ENCODE data around the gene MORN1.

Gene MORN1

DNA sequence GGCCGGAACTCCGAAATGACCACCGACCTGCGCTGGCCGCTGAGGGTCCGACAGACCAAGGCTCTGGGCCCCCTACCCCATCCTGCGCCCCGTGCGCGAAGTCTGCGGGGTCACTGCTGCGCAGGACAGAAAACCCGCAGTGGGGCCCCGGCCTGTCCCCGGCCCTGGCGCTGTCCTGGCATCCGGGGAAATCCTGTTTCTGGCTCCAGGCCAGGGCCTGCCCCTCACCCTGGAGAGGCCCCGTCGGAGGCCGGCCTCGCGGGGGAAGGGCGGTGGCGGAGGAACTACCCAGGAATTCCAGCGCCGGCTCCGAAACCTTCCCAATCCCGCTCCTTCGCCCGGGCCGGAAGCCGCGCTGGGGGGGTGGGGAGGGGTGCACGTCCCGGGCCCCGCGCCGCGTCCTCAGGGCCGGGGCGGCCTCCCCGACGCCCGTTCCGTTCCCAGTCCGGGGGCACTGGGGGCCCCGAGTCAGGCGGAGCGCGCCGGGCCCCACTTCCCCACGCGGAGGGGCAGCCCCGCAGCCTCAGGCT lies 77.0 kb downstream of the MORN1 start:
- TF ChIP-seq, protein P1, sequence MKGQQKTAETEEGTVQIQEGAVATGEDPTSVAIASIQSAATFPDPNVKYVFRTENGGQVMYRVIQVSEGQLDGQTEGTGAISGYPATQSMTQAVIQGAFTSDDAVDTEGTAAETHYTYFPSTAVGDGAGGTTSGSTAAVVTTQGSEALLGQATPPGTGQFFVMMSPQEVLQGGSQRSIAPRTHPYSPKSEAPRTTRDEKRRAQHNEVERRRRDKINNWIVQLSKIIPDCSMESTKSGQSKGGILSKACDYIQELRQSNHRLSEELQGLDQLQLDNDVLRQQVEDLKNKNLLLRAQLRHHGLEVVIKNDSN (IDR thresholded peaks at IDR 0.05): no peak
- TF ChIP-seq YY1 (IDR thresholded peaks at IDR 0.05; ENCODE audit: low read depth): no peak
- peak; percentile 70 for TF ChIP-seq ZBTB7A (IDR thresholded peaks at IDR 0.05; ENCODE audit: low read depth)
- peak; percentile 11; the same call in 1 of the 2 replicates for TF ChIP-seq RAD21 (IDR thresholded peaks at IDR 0.05; ENCODE audit: low read depth)
- TF ChIP-seq, protein P2, sequence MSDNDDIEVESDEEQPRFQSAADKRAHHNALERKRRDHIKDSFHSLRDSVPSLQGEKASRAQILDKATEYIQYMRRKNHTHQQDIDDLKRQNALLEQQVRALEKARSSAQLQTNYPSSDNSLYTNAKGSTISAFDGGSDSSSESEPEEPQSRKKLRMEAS (IDR thresholded peaks at IDR 0.05): no peak
- no peak; the same call in 1 of the 2 replicates for TF ChIP-seq TCF12 (IDR thresholded peaks at IDR 0.05; ENCODE audit: low read depth)
- TF ChIP-seq CREB1 (IDR thresholded peaks at IDR 0.05; ENCODE audit: low read depth): no peak
- TF ChIP-seq, protein P3, sequence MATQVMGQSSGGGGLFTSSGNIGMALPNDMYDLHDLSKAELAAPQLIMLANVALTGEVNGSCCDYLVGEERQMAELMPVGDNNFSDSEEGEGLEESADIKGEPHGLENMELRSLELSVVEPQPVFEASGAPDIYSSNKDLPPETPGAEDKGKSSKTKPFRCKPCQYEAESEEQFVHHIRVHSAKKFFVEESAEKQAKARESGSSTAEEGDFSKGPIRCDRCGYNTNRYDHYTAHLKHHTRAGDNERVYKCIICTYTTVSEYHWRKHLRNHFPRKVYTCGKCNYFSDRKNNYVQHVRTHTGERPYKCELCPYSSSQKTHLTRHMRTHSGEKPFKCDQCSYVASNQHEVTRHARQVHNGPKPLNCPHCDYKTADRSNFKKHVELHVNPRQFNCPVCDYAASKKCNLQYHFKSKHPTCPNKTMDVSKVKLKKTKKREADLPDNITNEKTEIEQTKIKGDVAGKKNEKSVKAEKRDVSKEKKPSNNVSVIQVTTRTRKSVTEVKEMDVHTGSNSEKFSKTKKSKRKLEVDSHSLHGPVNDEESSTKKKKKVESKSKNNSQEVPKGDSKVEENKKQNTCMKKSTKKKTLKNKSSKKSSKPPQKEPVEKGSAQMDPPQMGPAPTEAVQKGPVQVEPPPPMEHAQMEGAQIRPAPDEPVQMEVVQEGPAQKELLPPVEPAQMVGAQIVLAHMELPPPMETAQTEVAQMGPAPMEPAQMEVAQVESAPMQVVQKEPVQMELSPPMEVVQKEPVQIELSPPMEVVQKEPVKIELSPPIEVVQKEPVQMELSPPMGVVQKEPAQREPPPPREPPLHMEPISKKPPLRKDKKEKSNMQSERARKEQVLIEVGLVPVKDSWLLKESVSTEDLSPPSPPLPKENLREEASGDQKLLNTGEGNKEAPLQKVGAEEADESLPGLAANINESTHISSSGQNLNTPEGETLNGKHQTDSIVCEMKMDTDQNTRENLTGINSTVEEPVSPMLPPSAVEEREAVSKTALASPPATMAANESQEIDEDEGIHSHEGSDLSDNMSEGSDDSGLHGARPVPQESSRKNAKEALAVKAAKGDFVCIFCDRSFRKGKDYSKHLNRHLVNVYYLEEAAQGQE (IDR thresholded peaks at IDR 0.05; ENCODE audit: low read depth): no peak
- peak; percentile 92 for TF ChIP-seq NFIC (IDR thresholded peaks at IDR 0.05)
- TF ChIP-seq CEBPB (IDR thresholded peaks at IDR 0.05): no peak
- no peak for TF ChIP-seq FOXM1 (IDR thresholded peaks at IDR 0.05; ENCODE audit: borderline replicate concordance, low read depth)
- no peak; the same call in 1 of the 2 replicates for TF ChIP-seq EGR1 (IDR thresholded peaks at IDR 0.05)
- TF ChIP-seq EP300 (IDR thresholded peaks at IDR 0.05; ENCODE audit: borderline replicate concordance): peak; percentile 24; the same call in 1 of the 2 replicates
- peak; percentile 39; the same call in 1 of the 2 replicates for TF ChIP-seq TAF1 (IDR thresholded peaks at IDR 0.05; ENCODE audit: low read depth)
- TF ChIP-seq TEAD4 (IDR thresholded peaks at IDR 0.05): peak; percentile 76

DNA sequence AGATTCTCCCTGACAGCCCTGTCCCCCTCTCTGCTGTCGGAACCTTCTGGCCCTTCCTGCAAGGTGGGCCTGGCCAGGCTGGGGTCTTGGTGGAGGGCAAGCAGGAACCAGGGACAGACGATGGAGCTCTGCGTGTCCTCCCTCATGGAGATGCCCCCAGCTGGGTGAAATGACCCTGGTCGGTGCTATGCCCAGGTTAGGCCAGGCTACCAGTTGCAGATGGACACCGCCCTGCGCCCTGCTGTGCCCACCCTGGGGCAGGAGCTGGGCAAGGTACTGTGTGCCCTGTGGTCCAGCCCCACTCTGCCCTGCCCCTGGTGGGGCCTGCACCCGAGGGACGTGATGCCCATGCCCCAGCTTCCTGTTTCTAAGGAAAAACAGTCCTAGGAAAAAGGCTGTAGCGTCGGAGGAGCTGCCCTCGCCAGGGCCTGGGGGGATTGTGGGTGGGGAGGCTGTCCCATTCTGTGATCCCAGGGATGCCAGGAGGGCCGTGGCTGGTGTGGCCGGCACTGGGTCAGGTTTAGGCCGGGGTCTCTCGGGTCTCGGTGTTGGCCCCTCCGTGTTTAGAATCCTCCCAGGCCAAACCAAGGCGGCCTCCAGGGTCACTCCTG lies 77.6 kb downstream of the MORN1 start:
- TF ChIP-seq NFIC (IDR thresholded peaks at IDR 0.05) (no peak), TEAD4 (IDR thresholded peaks at IDR 0.05) (no peak), FOXM1 (IDR thresholded peaks at IDR 0.05; ENCODE audit: borderline replicate concordance, low read depth) (no peak), EGR1 (IDR thresholded peaks at IDR 0.05) (no peak), YY1 (IDR thresholded peaks at IDR 0.05; ENCODE audit: low read depth) (no peak), CEBPB (IDR thresholded peaks at IDR 0.05) (no peak), CREB1 (IDR thresholded peaks at IDR 0.05; ENCODE audit: low read depth) (no peak), RAD21 (IDR thresholded peaks at IDR 0.05; ENCODE audit: low read depth) (no peak), EP300 (IDR thresholded peaks at IDR 0.05; ENCODE audit: borderline replicate concordance) (no peak), ZBTB7A (IDR thresholded peaks at IDR 0.05; ENCODE audit: low read depth) (no peak), TAF1 (IDR thresholded peaks at IDR 0.05; ENCODE audit: low read depth) (no peak; the same call in 1 of the 2 replicates), TCF12 (IDR thresholded peaks at IDR 0.05; ENCODE audit: low read depth) (no peak)
- TF ChIP-seq, protein P2 (IDR thresholded peaks at IDR 0.05): no peak
- TF ChIP-seq, protein P1 (IDR thresholded peaks at IDR 0.05): no peak
- TF ChIP-seq, protein P3 (IDR thresholded peaks at IDR 0.05; ENCODE audit: low read depth): no peak

DNA sequence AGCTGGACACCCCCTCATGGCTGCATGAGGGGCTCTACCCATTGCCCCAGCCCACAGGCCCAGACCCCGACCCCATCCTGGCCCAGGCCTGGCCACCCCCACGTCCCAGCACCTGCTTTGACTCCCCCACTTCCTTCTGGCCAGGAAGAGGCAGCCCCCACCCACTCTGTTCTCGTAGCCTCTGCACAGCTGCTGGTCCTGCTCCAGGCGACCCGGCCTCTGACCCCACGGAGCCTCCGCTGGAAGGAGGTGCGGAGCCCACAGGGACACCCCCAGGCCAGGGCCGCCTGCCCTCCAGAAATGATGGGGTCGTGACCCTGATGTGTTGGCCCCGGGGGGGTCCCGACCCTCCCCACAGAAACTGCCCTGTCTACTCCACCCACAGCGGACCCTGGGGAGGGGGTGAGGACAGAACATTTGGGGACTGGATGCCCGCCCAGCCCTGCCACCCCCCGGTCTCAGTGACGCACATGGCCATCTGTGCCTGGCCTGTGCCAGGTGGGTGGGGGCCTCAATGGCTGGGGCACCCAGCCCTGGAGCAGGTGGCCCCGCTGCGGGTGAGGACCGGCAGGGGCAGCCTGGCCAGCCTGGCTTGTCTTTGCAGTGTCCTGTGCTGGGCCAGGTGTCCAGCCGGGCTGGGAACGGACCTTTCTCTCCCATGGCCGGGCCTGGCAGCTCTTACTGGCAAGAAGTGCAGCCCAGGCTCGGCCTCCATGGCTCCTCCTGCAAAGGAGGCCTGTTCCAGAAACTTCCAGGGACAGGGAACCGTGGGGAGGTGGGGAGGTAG lies 78.6 kb downstream of the MORN1 start:
- TF ChIP-seq RAD21 (IDR thresholded peaks at IDR 0.05; ENCODE audit: low read depth): no peak
- TF ChIP-seq TCF12 (IDR thresholded peaks at IDR 0.05; ENCODE audit: low read depth): no peak
- no peak for TF ChIP-seq EGR1 (IDR thresholded peaks at IDR 0.05)
- no peak for TF ChIP-seq CREB1 (IDR thresholded peaks at IDR 0.05; ENCODE audit: low read depth)
- no peak for TF ChIP-seq FOXM1 (IDR thresholded peaks at IDR 0.05; ENCODE audit: borderline replicate concordance, low read depth)
- no peak for TF ChIP-seq ZBTB7A (IDR thresholded peaks at IDR 0.05; ENCODE audit: low read depth)
- TF ChIP-seq CEBPB (IDR thresholded peaks at IDR 0.05): no peak
- no peak for TF ChIP-seq TEAD4 (IDR thresholded peaks at IDR 0.05)
- TF ChIP-seq YY1 (IDR thresholded peaks at IDR 0.05; ENCODE audit: low read depth): no peak
- TF ChIP-seq NFIC (IDR thresholded peaks at IDR 0.05): no peak
- TF ChIP-seq TAF1 (IDR thresholded peaks at IDR 0.05; ENCODE audit: low read depth): no peak
- no peak for TF ChIP-seq EP300 (IDR thresholded peaks at IDR 0.05; ENCODE audit: borderline replicate concordance)
- TF ChIP-seq, protein P3 (IDR thresholded peaks at IDR 0.05; ENCODE audit: low read depth): no peak
- TF ChIP-seq, protein P1 (IDR thresholded peaks at IDR 0.05): no peak
- TF ChIP-seq, protein P2 (IDR thresholded peaks at IDR 0.05): no peak
